Sigmoid colon (tissue), 4 donors: Measurements from ENCODE around the gene FGF22.

Source experiments
- CTCF ChIP-seq, 4 experiments: fragments of 450-650 bp in 3 of 4; fragments of 200-600 bp in 1 of 4; IDR thresholded peaks; one replicate each; pipeline ENCODE4 v1.5.1; 2016 to 2019; ENCODE audit warnings: antibody characterized with exemption in 4 of 4, mild to moderate bottlenecking in 3 of 4, moderate library complexity in 2 of 4
- EP300 ChIP-seq, 4 donors: sonication (generic); formaldehyde crosslinking; IDR thresholded peaks; one replicate each; pipeline ENCODE4 v1.6.1; 2017; ENCODE audit warnings: antibody characterized with exemption in 4 of 4
- POLR2A ChIP-seq, 2 donors: fragments of 450-650 bp; IDR thresholded peaks; one replicate each; pipeline ENCODE4 v1.6.1; 2016; ENCODE audit warnings: antibody characterized with exemption in 2 of 2, mild to moderate bottlenecking in 2 of 2, moderate library complexity in 2 of 2

GRCh38 chr19:656751-657559 is 17.3 kb downstream of the FGF22 start:
- TF ChIP-seq CTCF (IDR thresholded peaks at IDR 0.05) (no peak), POLR2A (IDR thresholded peaks at IDR 0.05) (no peak), EP300 (IDR thresholded peaks at IDR 0.05) (no peak)
